Activated CD8-positive, alpha-beta memory T cell treated with anti-CD3 and anti-CD28 coated beads, Interleukin-2, amount 50 U/mL, for 4 hours (primary cell): ENCODE measurements around the gene TNFRSF1A.

Source experiments
- DNase-seq: peaks from one replicate; pipeline ENCODE4 v3.0.0-alpha.2; 2020

Gene TNFRSF1A

DNA sequence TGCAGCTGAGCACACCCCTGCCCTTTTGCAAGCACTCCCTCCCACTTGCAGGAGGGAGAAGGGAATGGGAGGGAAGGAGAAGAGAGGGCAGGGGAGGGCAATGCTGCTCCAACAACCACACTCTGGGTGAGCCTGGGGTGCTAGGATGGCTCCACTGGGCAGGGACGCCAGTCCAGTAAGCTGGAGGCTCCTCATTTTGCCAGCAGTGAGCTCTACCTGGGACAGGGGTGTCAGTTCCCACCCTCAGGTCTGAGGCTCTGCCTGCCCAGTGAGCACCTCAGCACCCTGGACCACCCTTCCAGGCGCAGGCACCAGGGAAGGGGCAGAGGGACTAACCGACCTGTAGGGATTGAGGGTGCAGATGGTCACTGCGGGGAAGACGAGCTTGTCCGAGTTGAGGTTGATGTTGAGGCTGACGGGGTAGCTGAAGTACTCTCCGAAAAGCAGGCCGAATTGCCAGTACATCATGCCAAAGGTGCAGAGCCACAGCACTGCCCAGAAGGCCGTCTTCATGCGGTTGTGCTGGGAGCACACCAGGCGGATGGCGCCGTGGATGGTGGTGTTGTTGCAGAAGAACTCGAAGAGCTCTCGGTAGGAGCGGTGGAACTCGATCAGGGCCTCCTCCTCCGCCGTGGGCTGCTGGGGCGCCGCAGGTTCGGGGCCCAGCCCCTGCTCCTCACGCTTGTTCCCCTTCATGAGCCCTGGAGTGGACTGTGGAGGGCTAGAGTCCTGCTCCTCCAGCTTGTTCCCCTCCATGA, 32.3 kb upstream of the TNFRSF1A start:
- no peak for DNase-seq

DNA sequence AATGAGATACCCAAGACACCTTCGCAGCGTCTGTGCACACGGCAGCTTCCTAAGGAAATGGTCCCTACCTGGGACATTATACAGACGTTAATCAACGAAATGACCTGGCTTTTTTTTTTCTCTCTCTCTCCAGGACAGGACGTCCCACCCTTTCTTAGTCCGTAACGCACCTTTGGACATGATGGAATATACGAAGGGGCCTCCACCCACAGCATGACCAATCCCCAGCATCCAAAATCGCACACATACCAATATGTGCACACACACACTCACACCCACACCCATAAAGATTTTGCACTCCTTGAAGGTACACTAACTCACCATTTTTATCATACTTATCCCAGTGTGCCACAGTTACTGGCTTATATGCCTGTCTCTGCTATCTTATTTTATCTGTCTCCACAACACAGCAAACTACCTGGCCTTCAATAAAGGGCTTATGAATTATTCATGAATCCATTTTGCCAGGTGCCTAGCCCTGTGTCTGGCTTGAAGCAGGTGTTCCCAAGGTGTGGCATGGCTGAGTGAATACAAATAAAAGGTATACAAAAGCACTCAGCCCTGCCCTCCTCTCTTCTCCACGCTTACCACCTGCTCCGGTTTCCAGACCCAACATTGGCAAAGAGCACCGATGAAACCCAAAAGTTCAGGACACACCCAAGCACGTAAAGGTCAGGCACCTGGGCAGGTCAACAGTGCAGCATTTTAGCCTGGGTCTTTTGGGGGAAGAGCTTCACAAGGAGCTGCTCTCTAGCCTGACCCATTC, 31.3 kb upstream of the TNFRSF1A start:
- DNase-seq: no peak

DNA sequence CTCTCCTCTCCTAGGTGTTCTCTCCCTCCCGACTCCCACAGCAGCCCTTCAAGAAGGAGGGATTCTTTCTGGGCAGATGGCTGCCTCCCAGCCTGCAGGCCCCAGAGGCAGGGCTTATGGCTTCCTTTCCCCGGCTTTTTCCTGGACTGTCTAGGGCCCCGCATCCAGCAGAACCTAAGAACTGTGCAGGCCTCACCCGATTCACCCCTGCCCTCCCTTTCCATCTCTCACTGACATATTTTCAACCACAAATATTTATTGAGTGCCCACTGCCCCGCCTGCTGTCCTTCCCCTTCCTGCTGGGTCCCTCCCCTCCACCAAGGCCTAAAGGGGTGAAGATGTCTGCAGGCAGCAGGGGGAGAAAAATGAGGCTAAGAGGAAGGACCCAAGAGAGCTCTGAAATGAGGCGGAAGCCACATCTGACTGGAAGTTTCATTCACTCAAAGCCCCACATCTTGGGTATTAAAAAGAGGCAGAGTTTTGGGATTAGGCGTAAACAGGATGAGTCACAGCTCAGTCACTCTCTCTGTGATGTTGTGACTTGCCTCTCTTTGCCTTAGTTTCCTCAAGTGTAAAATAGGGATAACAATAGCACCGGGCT, 30.6 kb upstream of the TNFRSF1A start:
- no peak for DNase-seq

DNA sequence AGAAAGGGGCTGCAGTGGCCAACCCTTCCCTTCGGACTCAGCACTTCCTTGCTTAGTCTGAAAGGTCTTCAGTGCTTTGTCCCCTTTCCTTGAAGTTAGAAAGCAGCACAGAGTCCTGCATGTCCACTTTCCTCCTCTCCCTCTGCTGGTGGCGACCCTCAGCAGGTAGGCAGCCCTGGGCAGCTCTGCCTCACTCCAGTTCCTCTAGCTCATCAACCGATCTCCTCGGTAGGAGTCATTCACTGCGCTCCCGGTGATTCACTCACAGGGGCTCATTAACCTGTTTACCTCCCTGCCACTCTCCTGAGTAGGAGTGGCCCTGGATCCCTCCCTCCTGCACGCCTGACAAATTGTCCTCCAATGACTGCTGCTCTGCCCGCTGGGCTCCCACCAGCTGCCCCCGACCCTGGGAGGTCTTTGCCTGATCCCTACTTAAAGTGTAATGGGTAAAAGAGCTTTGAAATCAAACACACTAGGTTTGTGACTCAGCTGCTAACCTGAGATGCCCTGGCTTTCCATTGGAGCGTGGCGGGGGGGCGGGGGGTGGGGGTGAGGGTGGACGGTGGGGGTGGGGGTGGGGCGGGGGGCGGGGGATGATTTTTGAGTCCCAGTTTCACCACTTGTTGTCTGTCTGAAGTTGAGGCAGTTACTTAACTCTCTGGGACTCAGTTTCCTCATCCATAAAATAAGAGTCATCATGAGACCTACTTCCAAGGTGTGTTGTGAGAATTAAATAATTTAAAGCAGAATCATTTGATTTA, 29.3 kb upstream of the TNFRSF1A start:
- DNase-seq: no peak

DNA sequence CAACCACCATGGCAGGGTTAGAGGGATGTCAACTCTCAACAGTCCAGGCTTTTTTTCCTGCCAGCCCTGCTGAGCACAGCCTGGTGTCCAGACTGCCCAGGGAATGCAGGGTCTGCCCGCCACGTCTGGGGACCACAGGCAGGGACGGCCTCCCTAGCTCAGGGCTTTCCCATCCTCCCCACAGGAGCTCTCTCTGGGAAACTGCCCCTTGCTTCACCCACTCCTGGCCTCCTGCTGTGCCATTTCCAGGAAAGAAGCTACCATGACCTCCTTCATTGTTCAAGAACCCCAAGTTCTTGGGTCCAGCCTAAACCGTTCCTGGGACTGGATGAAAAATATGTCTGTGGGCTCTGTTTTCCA, 28.7 kb upstream of the TNFRSF1A start:
- DNase-seq: no peak

DNA sequence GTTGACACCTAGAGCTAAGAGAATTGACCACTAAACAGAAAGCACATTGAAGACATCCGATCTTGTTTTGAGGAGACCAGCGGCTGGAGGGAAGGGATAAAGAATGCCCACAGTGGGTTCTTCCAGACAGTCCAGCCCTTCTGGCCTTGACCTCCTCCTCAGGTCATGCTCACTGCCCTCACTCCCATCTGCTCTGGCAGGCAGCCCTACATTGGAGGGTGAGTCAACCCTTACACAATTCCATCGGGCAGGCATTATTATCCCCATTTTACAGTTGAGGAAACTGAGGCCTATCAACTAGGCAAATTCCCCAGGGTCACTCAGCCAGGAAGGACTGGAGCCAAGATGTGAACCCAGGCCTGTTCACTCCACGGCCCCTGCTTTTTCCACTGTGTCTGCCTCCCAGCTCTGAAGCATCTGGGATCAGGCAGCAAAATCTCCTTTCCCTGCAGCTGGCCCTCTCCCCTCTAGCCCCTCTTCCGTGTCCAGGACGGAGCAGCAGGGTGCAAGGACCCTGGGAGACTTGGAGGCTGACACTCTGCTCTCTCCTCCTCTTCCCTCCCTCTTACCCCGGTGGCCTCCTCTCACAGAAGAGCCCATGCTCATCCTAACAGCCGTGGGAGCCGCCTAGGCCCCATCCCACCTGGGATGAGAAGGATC, 28.2 kb upstream of the TNFRSF1A start:
- no peak for DNase-seq

DNA sequence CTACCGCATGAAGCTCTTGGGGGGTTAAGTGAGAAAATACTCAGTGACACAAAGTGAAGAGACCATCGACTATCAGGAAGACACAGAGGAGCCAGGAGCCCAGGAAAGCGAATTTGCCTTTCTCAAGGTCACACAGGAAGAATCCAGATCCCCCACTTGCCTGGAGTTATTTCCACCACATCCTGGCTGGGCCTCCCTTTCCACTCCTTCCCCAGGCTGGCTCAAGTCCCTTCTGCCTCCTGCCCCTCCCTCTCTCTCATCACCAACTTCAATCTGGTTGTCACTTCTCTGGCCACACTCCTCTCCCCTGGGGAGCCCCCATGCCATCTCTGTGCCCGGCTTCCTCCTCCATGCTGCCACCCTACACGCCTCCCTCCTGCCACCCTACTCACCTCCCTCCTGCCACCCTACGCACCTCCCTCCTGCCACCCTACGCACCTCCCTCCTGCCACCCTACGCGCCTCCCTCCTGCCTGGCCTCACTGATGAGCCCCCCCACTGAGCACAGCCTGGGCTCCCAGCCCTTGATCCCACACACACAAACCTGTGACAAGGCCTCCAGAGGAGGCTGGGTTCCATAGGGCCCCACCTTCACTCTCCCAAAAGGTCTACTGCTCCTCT, 27.1 kb upstream of the TNFRSF1A start:
- no peak for DNase-seq

DNA sequence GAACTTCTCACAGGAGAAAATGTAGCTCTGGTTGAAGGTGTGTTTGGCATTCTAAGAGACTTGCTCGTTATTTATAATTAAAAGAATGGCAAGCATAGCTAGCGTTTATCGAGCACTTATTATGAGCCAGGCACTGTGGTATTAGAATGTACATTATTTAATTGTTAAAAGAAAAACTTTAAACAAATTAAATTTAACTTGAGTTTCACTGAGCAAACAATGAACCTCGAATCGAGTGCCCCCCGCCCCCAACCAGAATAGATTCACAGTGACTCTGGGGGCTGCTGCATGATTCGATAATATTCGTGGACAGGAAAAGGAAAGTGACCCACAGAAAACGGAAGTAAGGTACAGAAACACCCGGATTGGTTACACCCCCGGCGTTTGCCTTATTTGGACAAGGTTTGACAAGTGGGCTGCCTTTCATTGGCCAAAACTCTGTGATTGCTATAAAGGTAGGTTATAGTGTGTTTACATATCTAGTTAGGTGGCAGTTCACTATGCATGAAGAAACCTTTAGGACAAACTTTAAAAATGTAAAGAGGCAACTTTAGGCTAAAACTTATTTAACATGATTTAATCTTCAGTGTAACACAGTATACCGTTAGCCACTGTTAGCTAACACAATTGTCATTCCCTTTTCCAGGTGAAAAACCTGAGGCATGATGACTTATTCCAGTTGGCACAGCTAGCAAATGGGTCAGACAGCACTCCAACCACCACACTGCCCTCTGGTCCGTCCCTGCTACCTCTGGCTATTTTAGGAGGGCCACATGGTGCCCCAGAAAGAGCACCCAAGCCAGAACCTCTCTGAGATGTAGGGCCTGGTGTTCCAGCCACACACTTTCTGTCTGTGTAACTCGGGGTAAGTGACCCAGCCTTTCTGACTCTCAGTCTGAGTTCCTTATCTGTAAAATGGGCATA, 26.4 kb upstream of the TNFRSF1A start:
- DNase-seq: no peak

DNA sequence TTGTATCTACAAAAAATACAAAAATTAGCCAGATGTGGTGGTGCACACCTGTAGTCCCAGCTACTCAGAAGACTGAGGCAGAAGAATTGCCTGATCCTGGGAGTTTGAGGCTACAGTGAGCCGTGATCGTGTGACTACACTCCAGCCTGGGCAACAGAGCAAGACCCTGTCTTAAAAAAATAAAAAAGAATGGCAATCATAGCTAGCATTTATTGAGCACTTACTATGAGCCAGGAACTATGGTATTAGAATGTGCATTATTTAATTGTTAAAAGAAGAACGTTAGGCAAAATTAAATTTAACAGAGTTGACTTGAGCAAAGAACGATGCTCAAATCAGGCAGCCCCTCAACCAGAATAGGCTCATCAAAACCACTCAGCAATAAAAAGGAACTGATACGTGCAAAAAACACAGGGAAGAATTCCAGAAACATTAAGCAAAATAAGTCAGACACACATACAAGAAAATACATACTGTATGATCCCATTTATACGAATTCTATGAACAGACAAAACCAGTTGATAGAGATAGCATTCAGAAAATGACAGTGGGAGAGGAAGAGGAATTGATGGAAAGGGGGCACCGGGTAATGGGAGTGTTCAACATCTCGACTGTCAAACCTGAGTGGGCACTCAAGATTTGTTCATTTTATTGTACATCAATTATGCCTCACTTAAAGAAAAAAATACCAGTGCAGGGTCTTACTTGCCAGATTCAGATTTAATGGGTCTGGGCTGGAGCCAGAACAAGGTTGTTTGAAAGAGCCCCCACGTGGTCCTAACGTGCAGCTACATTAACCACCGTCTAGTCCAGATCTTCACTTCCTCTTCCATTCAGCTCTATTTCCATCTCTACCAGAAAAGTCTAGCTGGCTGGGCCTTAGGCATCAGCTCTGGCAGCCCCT, 25.4 kb upstream of the TNFRSF1A start:
- peak; percentile 51 for DNase-seq

DNA sequence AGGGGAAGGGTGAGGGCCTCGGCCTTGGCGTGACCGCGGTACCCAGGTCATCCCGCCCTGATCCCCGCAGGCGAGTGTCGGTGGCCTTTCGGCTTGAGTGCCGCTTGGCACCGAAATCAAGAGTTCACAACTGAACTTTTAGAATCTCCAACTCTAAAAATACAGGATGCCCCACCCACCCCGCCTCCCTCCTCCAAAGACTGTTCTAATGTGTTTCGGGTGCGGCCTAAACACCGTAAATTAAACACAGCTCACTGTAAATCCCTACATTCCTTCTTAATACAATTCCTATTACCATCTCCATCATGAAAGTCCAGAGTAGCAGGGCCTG, 22.1 kb upstream of the TNFRSF1A start:
- DNase-seq: no peak

DNA sequence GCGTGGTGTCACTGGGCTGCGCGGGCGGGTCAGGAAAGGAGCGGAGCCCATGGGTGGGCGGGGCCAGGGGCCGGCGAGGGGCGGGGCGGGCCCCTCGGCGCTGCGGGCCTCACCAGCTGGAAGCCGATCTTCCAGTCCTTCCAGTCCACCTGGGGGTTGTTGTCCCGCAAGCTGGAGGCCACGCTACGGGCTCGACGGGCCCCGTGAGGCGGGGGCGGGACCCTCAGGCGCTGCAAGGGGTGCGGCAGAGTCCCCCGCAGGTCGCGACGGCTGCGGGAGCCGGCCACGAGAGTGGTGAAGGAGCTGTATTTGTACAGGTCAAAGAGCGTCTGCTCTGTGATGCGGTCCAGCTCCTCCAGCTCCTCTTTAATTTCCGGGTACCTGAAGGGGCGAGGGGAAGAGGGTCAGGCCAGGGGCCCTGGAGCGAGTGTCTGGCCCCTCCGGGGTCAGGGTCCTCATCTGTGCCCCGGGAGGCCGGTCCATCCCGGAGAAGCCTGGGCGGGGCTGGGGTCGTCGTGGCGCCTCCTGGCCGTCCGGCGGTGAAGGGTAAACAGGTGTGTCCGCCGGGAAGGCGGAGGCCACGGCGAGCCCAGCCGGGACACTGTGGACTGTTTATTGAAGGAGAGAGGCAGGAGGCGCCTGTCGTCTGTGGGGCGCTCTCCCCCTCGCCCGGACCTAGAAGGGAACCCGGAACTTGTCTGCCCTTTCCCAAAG, 21.6 kb upstream of the TNFRSF1A start:
- DNase-seq: peak; percentile 71

DNA sequence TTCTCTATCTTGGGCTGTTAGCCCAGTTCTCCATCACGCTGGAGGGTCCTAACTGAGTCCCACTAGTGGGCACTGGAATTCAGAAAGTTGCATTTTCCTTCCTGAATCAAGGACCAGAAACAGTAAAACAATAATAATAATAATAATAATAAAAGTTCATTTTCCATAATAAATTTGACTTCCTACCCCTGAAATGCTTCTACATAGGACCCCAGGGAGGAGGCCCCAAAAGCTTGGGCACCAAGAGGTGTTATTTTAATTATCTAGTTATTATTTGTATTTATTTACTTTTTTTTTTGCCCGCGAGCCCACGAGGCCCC, 21.1 kb upstream of the TNFRSF1A start:
- DNase-seq: no peak

DNA sequence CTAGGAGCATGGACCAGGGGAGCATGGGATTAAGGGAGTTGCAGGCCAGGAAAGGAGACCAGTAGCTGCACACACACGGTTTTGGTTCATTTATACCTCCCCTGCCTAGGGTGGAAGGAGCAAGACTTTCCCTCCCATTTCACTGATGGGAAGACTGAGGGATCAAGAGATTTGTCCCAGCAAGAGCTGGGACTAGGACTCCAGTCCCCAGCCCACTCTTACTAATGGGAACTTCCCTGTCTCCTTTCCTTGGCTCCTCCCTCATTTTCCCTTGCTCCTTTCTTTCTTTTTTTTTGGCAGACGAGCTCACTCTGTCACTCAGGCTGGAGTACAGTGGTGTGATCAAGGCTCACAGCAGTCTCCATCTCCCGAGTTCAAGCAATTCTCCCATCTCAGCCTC, 20.5 kb upstream of the TNFRSF1A start:
- no peak for DNase-seq

DNA sequence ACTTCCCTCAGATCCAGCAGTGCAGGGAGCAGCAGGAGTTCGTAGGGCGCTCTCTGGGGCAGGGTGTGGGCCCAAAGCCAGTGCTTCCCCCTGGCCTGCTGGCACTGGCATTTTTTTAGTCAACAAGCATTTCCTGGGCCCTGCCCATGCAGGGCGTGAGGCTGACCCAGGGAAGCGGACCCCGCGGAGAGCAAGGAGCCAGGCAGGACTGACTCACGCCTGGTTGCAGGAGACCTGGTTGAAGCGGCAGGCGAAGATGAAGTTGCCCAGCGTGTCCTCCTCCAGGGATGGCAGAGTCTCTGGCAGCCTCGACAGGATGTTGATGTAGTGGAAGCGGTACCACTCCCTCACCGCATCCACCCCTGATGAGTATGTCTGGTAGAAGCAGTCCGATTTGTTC, 20.0 kb upstream of the TNFRSF1A start:
- DNase-seq: no peak

DNA sequence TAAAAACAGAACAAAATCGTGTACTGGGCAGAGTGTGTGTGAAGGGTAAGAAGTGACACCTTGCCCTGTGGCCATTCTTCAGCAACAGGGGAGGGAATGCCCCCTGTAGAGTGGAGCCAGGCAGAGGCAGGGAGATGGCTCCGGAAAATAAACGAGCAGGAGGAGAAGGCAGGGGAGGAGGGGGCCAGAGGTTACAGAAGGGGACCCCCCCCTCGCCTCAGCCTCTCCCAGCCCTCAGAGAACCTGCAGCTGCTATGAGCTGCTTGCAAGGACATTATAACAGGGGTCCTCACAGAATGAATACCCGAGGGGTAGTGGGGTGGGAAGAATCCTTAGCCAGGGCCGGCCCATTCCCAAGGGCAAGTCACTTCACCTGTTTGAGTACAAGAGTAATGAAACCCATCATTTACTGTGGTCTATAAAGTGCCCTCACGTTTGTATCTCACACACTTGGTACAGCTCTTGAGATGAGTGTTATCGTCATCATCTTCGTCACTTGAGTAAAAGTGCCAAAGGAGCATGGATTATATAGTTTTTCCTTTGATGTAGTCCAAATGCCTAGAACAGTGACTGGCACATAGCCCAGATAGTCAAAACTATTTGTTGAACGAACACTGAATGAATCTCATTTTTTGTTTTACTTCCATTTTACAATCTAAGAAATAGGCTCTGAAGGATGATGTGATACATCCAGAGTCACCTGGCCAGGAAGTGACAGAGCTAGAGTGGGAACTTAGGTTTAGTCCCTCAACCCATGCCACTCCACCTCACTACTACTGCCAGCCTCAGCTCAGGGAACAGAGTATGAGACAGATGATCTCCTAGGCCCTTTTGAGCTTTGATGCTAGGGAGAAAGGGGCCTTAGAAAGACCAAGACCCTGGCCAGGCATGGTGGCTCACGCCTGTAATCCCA, 19.0 kb upstream of the TNFRSF1A start:
- DNase-seq: no peak

DNA sequence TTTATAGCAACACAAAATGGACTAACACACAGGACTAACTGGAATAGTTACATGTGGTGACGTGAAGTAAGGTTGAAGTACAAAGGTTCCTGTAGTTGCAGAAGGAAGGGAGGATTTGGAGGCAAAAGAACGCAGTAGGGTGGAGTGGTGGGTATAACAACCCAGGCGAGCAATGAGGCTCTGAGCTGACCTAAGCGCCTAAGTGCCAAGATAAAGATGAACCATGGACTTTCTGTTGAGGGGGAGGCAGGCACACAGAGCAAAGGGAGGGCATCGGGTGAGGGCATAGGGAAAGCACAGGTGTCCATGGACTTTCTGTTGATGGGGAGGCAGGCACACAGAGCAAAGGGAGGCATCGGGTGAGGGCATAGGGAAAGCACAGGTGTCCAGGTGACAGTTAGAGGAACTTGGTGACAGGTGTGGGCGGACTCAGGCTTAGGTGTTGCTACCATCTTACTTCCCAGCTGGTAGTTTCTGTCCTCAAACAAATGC, 18.2 kb upstream of the TNFRSF1A start:
- DNase-seq: no peak

DNA sequence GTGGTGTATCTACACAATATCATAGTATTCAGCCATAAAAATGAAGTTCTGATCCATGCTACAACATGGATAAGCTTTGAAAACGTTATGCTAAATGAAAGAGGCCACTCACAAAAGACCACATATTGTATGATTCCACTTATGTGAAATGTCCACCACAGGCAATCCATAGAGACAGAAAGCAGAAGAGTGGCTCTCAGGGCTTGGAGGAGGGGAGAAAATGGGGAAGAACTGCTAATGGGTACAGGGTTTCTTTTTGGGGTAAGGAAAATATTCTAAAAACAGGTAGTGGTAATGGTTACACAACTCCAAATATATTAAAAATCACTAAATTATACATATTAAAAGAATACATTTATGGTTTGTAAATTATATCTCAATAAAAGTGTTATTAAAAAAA, 17.0 kb upstream of the TNFRSF1A start:
- DNase-seq: no peak

DNA sequence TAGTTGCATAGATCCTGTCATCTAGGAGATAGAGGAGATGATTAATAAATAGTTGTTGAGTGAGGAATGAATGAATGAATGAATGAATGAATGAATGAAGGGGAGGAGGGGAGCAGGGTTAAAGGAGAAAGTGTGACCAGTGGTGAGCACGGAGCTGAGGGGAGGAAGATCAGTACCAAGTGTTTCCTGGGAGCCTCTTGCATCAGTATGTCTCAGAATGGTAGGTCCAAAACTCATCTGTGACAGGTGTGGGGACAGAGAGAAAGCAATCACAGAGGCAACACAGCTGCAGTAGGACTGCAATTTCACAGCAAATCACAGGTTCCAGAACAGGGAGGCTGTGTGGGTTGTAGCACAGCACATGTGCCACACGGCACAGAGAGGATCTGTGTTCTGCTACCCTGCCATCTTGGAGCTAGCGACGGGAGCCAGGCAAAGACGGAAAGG, 14.5 kb upstream of the TNFRSF1A start:
- DNase-seq: no peak
